HG02884 (cell line): ENCODE measurements around the gene CDPF1.

Experiments used
- ATAC-seq: cut with Tn5 transposase; IDR thresholded peaks from one replicate; pipeline ENCODE4 v1.9.1; 2021; ENCODE audit warnings: mild to moderate bottlenecking, moderate library complexity; ENCODE audit not compliant: unreplicated experiment

CDPF1 gene

GRCh38 chr22:46259374-46259773 lies 9.3 kb upstream of the CDPF1 start:
- no peak for ATAC-seq

GRCh38 chr22:46256358-46256958 lies 6.4 kb upstream of the CDPF1 start:
- ATAC-seq: no peak

GRCh38 chr22:46251816-46252380 lies 1.8 kb upstream of the CDPF1 start:
- no peak for ATAC-seq

- no peak for ATAC-seq
These were observed 1.2 kb upstream of the CDPF1 start for GRCh38 chr22:46251266-46251665.

GRCh38 chr22:46250783-46251125 lies 661 bp upstream of the CDPF1 start:
- no peak for ATAC-seq

GRCh38 chr22:46247443-46247975 lies 2.6 kb downstream of the CDPF1 start:
- no peak for ATAC-seq

GRCh38 chr22:46246178-46246577 lies 3.9 kb downstream of the CDPF1 start:
- no peak for ATAC-seq

- ATAC-seq: no peak
These were observed 4.6 kb downstream of the CDPF1 start for GRCh38 chr22:46245511-46245910.

GRCh38 chr22:46244771-46245170 lies 5.3 kb downstream of the CDPF1 start:
- ATAC-seq: no peak

GRCh38 chr22:46242076-46242475 lies 8.0 kb downstream of the CDPF1 start:
- ATAC-seq: no peak

- no peak for ATAC-seq
These were observed 8.6 kb downstream of the CDPF1 start for GRCh38 chr22:46241396-46242007.

GRCh38 chr22:46240907-46241306 lies 9.2 kb downstream of the CDPF1 start:
- no peak for ATAC-seq

- ATAC-seq: no peak
These were observed 9.6 kb downstream of the CDPF1 start for GRCh38 chr22:46240506-46240905.

GRCh38 chr22:46240073-46240472 lies 10.0 kb downstream of the CDPF1 start:
- no peak for ATAC-seq

GRCh38 chr22:46239261-46240048 lies 10.6 kb downstream of the CDPF1 start:
- no peak for ATAC-seq

GRCh38 chr22:46238541-46238940 lies 11.6 kb downstream of the CDPF1 start:
- no peak for ATAC-seq

- ATAC-seq: no peak
These were observed 12.5 kb downstream of the CDPF1 start for GRCh38 chr22:46237453-46238124.

GRCh38 chr22:46234969-46235368 lies 15.1 kb downstream of the CDPF1 start:
- no peak for ATAC-seq

GRCh38 chr22:46233231-46233630 lies 16.9 kb downstream of the CDPF1 start:
- ATAC-seq: no peak

- no peak for ATAC-seq
These were observed 19.7 kb downstream of the CDPF1 start for GRCh38 chr22:46230262-46230901.

- no peak for ATAC-seq
These were observed 20.4 kb downstream of the CDPF1 start for GRCh38 chr22:46229701-46230100.
